OCI-M2 (cell line): ENCODE measurements around the gene CFL2.

ENCODE experiments used
- DNase-seq: peaks from one replicate; lab custom pipeline; 2025; ENCODE audit not compliant: unreplicated experiment; lab: John Stamatoyannopoulos, UW

Gene CFL2

DNA sequence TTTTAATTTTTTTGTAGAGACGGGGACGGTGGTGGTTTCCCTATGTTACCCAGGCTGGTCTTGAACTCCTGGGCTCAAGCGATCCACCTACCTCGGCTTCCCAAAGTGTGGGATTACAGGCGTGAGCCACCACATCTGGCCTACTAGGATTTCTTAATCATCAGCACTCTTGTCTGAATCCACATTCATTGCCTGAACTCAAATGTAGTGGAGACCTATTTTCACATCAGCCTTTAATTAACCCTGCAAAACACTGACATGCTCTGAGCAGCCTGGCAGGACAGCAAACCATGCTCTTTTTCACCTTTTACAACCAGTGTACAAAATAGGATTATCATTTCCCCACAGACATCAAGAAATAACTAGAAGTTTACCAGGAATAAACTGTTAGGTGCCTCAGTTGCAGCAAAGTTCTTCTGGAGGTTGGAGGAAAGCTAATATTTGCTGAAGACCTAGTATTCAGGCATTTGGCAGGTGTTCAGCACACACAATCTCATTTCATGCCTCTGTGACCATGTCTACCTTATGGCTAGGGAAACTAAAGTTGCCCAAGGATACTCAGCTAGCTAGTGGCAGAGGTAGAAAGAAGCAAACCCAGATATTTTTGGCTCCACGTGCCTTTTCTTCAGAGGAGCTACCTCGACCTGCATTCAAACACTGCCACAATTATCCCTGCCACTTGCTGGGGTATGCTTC is 37.7 kb downstream of the CFL2 start:
- DNase-seq = no peak

GRCh38 chr14:34673702-34674101 is 40.7 kb downstream of the CFL2 start:
- no peak for DNase-seq

DNA sequence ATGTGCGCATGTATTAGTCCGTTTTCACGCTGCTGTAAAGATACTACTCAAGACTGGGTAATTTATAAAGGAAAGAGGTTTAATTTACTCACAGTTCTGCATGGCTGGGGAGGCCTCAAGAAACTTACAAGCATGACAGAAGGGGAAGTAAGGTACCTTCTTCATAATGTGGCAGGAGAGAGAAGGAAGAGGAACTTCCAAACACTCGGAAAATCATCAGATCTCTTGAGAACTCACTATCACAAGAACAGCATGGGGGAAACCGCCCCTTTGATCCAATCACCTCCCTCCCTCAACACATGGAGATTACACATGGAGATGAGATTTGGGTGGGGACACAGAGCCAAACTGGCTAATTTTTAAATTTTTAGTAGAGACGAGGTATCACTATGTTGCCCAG is 42.7 kb downstream of the CFL2 start:
- no peak for DNase-seq

GRCh38 chr14:34668111-34668510 is 46.3 kb downstream of the CFL2 start:
- no peak for DNase-seq

DNA sequence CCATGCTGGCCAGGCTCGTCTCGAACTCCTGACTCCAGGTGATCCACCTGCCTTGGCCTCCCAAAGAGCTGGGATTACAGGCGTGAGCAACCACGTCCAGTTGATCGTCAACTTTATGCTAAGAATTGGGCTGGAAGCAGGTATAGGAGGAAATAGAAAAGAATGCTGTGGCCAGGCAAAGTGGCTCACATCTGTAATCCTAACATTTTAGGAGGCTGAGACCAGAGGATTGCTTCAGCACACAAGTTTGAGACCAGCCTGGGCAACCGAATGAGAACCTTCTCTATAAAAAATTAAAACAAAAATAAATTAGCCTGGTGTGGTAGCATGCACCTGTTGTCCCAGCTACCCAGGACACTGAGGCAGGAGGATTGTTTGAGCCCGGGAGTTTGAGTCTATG is 47.4 kb downstream of the CFL2 start:
- no peak for DNase-seq

GRCh38 chr14:34665785-34666435 is 48.5 kb downstream of the CFL2 start:
- no peak for DNase-seq

- DNase-seq = no peak
These were observed 51.8 kb downstream of the CFL2 start for GRCh38 chr14:34662561-34663088.

DNA sequence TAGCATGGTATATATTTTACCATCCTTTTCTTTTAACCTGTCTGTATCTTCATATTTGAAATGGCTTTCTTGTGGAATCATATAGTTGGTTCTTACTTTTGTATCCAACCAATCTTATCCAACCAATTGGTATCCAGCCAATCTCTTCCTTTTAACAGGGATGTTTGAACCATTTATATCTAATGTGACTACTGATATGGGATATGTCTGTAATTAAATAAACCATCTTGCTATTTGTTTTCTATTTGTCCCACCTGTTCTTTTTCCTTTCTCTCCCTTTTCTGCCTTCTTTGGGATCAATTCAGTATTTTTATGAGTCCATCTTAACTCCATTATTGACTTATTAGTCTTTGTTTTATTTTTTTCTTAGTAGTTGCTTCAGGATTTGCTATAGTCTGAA is 53.6 kb downstream of the CFL2 start:
- DNase-seq = no peak
